Measurements from ENCODE around the gene NGDN.

The NGDN gene

GRCh38 chr14:23470947-23471346 is 1.4 kb downstream of the NGDN start:
- no peak for DNase-seq (ENCODE audit: low read depth, low spot score)

GRCh38 chr14:23478109-23478759 is 8.7 kb downstream of the NGDN start:
- DNase-seq (ENCODE audit: low read depth, low spot score) = peak; percentile 29

- DNase-seq (ENCODE audit: low read depth, low spot score) = no peak
Observed at GRCh38 chr14:23481362-23481970, 12.0 kb downstream of the NGDN start.

- DNase-seq (ENCODE audit: low read depth, low spot score) = no peak
Observed at GRCh38 chr14:23481979-23482822, 12.7 kb downstream of the NGDN start.

- no peak for DNase-seq (ENCODE audit: low read depth, low spot score)
Observed at GRCh38 chr14:23482823-23483148, 13.3 kb downstream of the NGDN start.

GRCh38 chr14:23483236-23483854 is 13.8 kb downstream of the NGDN start:
- no peak for DNase-seq (ENCODE audit: low read depth, low spot score)

GRCh38 chr14:23485326-23485725 is 15.8 kb downstream of the NGDN start:
- DNase-seq (ENCODE audit: low read depth, low spot score) = no peak

GRCh38 chr14:23486036-23486435 is 16.5 kb downstream of the NGDN start:
- DNase-seq (ENCODE audit: low read depth, low spot score) = no peak

- DNase-seq (ENCODE audit: low read depth, low spot score) = no peak
Observed at GRCh38 chr14:23487216-23487615, 17.7 kb downstream of the NGDN start.

GRCh38 chr14:23492618-23493272 is 23.2 kb downstream of the NGDN start:
- no peak for DNase-seq (ENCODE audit: low read depth, low spot score)

GRCh38 chr14:23494223-23494622 is 24.7 kb downstream of the NGDN start:
- DNase-seq (ENCODE audit: low read depth, low spot score) = no peak

- DNase-seq (ENCODE audit: low read depth, low spot score) = no peak
Observed at GRCh38 chr14:23512156-23512555, 42.7 kb downstream of the NGDN start.

- DNase-seq (ENCODE audit: low read depth, low spot score) = no peak
Observed at GRCh38 chr14:23513005-23513817, 43.7 kb downstream of the NGDN start.

- no peak for DNase-seq (ENCODE audit: low read depth, low spot score)
Observed at GRCh38 chr14:23513818-23514643, 44.5 kb downstream of the NGDN start.

- DNase-seq (ENCODE audit: low read depth, low spot score) = no peak
Observed at GRCh38 chr14:23514644-23514957, 45.1 kb downstream of the NGDN start.

- no peak for DNase-seq (ENCODE audit: low read depth, low spot score)
Observed at GRCh38 chr14:23517650-23518326, 48.3 kb downstream of the NGDN start.

GRCh38 chr14:23518709-23519108 is 49.2 kb downstream of the NGDN start:
- no peak for DNase-seq (ENCODE audit: low read depth, low spot score)

GRCh38 chr14:23520899-23521533 is 51.5 kb downstream of the NGDN start:
- DNase-seq (ENCODE audit: low read depth, low spot score) = no peak

Measured in activated naive CD8-positive, alpha-beta T cell treated with anti-CD3 and anti-CD28 coated beads, Interleukin-2, amount 50 U/mL, for 16 hours (primary cell).